GM21367 (cell line): ENCODE results near the gene PARD3B.

Experiments used
- ATAC-seq: cut with Tn5 transposase; IDR thresholded peaks from one replicate; pipeline ENCODE4 v1.9.1; 2021; ENCODE audit not compliant: unreplicated experiment

The PARD3B gene

DNA sequence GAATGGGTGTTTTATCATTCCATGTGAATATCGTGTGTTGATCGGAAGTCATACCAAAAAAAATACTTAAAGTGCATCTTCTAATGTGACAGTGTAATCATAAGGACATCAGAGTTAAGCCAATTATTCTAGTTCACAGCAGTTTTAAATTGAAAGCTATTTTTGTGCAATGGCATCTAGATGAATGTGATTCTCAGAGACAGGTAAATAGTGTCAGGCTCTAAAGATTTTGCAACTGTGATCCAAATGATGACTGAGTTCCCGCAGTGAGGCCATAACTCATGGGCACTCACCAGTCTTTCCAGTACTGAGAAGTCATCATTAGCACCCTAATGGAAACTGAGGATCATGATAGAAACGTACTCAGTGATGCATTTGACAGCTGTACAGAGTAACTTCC lies 542.6 kb downstream of the PARD3B start:
- no peak for ATAC-seq

DNA sequence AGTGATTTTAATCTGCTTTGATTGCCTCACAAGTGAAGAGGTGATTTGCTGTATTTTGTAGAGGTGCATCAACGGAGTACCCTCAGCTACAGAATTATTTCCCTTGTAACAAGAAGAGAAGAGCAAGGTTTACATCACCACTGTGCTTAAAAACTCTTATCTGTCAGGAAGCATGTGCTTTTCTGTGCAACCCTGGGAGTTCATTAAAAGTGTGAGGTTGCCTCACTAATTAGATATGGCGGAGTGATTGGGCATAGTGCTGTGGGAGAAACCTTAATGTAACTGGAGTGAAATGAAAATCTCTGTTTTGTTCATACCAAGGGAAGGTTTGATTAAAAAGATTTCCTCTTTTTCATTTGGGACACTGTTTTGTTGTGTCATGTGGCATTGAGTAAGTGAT lies 544.7 kb downstream of the PARD3B start:
- no peak for ATAC-seq

DNA sequence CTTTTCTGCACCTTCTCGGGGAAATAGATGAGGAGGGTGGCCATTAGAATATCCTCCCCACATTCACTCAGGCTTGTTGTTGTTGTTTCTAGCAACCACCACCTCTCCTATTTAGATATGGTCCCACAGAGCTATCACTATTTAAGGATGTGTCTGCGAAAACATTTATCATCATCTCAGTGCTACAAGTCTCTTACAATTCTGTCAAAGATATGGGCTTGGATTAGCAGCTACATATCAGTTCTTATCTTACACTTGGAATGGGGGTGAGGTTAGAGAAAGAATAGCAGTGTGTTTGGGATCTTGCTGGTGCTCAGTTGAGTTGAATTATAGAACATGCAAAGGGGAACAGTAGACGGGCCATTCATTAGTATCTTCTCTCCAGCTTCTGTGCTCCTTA lies 546.1 kb downstream of the PARD3B start:
- ATAC-seq: no peak

DNA sequence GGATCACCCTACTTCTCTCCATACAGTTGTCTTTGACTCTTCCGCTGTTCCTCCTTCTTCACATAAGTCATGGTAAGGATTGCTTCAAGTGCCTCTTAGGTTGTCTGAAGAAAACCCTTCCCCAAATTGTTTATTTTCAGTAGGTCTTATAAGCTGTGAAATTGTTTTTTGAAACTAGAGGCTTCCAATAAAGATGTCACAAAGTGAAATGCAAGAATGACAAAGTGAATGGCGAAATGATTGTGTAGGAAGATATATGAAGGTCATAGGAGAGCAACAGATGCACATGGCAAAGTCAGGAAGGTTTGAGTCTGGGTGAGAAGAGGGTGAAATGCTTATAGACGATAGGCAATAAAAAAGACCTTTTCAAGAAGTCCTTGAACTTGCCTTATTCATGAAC lies 548.8 kb downstream of the PARD3B start:
- ATAC-seq: no peak

- no peak for ATAC-seq
Observed at GRCh38 chr2:205103699-205104098, 558.4 kb downstream of the PARD3B start.

DNA sequence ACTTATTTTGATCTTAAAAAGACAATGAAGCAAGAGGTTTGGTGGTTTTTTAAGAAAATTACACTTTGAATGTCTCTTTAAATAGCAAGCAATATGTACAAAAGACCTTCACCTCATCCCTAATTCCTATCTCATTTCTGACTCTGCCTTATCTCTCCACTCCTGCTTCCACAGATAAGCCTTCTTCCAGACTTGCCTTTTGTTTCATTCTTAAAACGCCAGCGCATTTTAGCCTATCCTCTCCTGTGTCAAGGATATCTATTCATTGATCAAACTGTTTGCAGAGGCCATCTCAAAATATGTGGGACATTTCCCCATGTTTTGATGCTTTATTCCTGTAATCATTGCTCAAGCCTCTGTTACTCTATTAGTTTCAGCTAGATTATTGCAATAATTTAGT lies 562.5 kb downstream of the PARD3B start:
- no peak for ATAC-seq

DNA sequence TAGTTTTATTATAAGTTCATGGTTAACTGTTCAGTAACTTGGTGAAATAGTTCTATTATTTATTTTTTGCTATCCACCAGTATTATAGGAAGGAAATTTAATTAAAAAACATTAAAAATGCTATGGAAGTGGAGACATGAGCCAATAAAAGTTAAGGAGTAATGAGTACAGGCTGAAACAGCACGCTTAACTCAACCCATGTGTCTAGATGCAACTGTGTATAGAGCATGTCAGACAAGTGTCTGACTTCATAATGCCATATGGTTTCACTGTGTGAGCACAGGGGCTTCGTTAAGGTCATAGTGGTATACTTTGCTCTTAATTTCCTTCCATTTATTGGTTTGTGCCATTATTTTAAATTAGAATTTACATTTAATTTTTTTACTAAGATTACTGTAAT lies 570.2 kb downstream of the PARD3B start:
- no peak for ATAC-seq

- ATAC-seq: no peak
Observed at GRCh38 chr2:205117125-205117524, 571.9 kb downstream of the PARD3B start.

GRCh38 chr2:205119136-205119535 lies 573.9 kb downstream of the PARD3B start:
- no peak for ATAC-seq

- no peak for ATAC-seq
Observed at GRCh38 chr2:205128726-205129125, 583.5 kb downstream of the PARD3B start.

DNA sequence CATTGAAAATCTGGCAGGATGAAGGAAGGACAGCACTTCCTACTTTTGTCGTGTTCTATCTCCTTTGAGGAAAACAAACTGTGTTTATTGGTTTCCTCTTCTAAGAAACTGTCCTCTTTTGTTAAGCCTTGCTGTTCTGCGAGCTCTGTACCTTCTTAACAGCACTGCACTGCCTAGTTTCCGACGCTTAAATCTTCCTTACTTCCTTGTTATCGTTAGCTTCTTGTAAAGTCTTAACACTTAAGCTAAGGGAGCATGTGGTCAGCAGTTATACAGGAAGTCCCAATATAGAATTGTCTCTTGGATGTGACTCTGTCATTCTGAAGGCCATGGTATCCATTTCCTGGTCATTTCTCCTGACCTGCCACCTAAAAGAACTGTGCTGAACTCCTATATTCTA lies 584.3 kb downstream of the PARD3B start:
- ATAC-seq: no peak

DNA sequence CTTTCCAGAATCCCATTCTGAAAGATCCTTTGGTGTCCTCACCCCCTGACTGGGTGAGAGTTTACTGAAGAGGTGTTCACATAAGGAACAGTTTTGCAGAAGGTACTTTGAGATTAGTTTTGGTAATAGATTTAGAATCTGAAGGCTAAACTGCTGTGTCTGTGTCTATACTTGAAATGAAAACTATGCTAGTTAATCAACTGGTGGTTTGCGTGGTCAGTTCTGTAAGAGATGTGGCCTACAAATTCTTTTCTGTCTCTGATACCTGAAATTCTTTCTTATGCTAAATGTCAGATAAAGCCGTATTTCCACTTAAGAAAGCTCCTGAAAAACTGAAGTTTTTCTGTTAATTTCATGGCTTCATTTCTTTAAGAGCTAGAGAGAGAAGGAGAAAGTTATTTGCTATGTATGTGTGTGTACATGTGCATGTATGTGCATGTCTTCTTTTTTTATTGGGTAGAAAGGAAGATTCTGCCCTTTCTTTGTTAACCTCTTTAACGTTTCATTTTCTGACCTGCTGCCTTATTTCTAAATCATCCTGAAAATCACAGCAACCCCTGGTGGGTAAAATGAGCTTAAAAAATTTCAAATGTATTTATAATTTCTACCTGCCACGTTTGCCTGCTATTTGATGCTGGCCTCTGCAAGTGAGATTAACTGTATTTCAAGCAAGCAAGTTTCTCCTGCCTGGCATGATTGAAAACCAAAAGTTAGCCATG lies 585.0 kb downstream of the PARD3B start:
- no peak for ATAC-seq

- ATAC-seq: no peak
Observed at GRCh38 chr2:205133544-205133943, 588.3 kb downstream of the PARD3B start.

- no peak for ATAC-seq
Observed at GRCh38 chr2:205138735-205139134, 593.5 kb downstream of the PARD3B start.

- peak; percentile 59 for ATAC-seq
Observed at GRCh38 chr2:205139822-205140463, 594.7 kb downstream of the PARD3B start.

DNA sequence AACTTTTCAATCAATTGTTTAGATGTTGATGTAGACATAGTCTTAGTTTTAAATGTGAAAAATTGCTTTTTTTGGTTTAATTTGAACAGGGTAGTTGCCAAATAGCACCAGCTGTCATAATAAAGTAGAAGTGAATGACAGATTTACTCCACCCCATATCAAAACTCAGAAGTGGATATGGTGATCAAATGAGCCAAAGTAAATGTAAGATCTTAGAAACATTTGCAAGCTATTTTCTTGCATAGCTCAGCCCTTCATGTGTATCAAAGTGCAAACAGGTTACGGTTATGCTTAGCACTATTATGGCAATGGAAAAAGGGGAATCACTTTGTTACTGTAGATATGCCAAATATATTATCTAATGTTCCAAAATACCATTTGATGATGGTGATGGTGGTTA lies 596.1 kb downstream of the PARD3B start:
- ATAC-seq: no peak

DNA sequence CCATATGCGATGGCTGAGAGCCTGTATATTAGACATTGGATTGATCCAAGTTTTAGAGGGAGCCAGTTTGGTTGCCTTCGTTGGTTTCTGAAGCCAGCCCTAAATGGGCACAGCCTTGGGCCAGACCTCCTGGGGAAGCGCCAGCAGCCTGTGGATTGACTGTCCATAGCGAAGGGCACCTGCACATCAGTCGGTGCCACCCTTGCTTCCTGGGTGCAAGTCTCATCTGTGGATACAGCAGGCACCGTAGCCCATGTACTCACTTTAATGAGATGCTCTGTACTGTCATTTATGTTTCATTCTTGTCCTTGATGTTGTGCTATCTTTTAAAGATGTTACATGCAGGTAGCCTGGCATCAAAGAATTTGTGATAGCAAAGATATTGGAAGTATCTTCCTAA lies 600.6 kb downstream of the PARD3B start:
- ATAC-seq: no peak

- no peak for ATAC-seq
Observed at GRCh38 chr2:205148755-205149154, 603.5 kb downstream of the PARD3B start.

DNA sequence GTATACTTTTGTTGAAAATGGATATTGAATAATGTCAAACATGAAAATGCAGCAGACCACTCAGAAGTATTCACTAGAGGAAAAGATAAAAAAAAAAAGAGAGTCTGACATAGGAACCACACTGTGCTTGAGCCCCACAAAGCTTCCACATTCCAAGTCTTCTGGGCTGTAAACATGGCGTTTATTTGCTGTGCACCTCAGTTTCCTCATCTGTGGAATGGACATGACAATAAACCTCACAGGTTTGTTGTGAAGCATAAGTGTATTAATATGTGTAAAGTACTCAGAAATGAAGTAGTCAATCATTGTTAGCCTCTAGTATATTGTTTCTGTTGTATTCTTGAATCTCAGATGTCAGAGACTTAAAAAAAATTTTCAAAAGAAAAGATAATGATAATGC lies 611.2 kb downstream of the PARD3B start:
- no peak for ATAC-seq

DNA sequence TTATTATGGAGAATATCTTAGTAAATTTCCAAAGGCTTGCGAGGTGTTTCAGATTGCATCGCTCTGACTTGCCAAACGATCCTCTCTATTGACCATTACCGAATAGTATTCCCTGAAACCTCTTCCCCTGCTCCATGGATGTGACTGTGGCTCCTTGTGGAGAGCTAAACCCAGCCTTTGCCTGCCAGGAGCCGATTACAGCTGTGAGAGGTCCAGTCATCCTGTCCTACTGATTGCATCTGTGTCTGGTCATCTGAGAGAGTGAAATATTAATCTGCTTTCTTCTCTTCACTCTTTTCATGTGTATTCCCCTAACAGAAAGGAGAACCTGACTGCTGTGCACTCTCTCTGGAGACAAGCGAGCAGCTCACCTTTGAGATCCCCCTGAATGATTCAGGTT lies 613.1 kb downstream of the PARD3B start:
- ATAC-seq: no peak

- ATAC-seq: no peak
Observed at GRCh38 chr2:205161156-205161839, 616.0 kb downstream of the PARD3B start.

- ATAC-seq: no peak
Observed at GRCh38 chr2:205166745-205167144, 621.5 kb downstream of the PARD3B start.
